Ishikawa (cell line): ENCODE measurements around the gene TBC1D22B.

Experiments
- CEBPB ChIP-seq: IDR thresholded peaks from 2 replicates; pipeline ENCODE4 v1.6.1; 2012
- CREB1 ChIP-seq: IDR thresholded peaks from 2 replicates; pipeline ENCODE4 v1.6.1; 2012; ENCODE audit warnings: low read depth
- EGR1 ChIP-seq: IDR thresholded peaks from 2 replicates; pipeline ENCODE4 v1.6.1; 2012
- EP300 ChIP-seq: IDR thresholded peaks from 2 replicates; pipeline ENCODE4 v1.6.1; 2012; ENCODE audit warnings: borderline replicate concordance
- FOXM1 ChIP-seq: IDR thresholded peaks from 2 replicates; pipeline ENCODE4 v1.6.1; 2012; ENCODE audit warnings: low read depth, borderline replicate concordance
- MAX ChIP-seq: IDR thresholded peaks from 2 replicates; pipeline ENCODE4 v1.6.1; 2012
- NFIC ChIP-seq: IDR thresholded peaks from 2 replicates; pipeline ENCODE4 v1.6.1; 2012
- RAD21 ChIP-seq: IDR thresholded peaks from 2 replicates; pipeline ENCODE4 v1.6.1; 2012; ENCODE audit warnings: low read depth
- REST ChIP-seq: IDR thresholded peaks from 2 replicates; pipeline ENCODE4 v1.6.1; 2012; ENCODE audit warnings: low read depth, mild to moderate bottlenecking
- TAF1 ChIP-seq: IDR thresholded peaks from 2 replicates; pipeline ENCODE4 v1.6.1; 2012; ENCODE audit warnings: low read depth, mild to moderate bottlenecking
- TCF12 ChIP-seq: IDR thresholded peaks from 2 replicates; pipeline ENCODE4 v1.6.1; 2012; ENCODE audit warnings: low read depth
- TEAD4 ChIP-seq: IDR thresholded peaks from 2 replicates; pipeline ENCODE4 v1.6.1; 2012
- USF1 ChIP-seq: IDR thresholded peaks from 2 replicates; pipeline ENCODE4 v1.6.1; 2012
- YY1 ChIP-seq: IDR thresholded peaks from 2 replicates; pipeline ENCODE4 v1.6.1; 2012; ENCODE audit warnings: low read depth
- ZBTB7A ChIP-seq: IDR thresholded peaks from 2 replicates; pipeline ENCODE4 v1.6.1; 2012; ENCODE audit warnings: low read depth

Gene TBC1D22B

GRCh38 chr6:37254881-37255280, 2.7 kb upstream of the TBC1D22B start:
- TF ChIP-seq EP300, result no peak
- no peak for TF ChIP-seq CREB1
- no peak for TF ChIP-seq MAX
- TF ChIP-seq YY1, result no peak
- no peak for TF ChIP-seq RAD21
- TF ChIP-seq ZBTB7A, result no peak
- no peak for TF ChIP-seq CEBPB
- TF ChIP-seq REST, result no peak
- no peak for TF ChIP-seq NFIC
- no peak for TF ChIP-seq TEAD4

- no peak for TF ChIP-seq CEBPB
- no peak for TF ChIP-seq EGR1
- no peak for TF ChIP-seq CREB1
- no peak for TF ChIP-seq TAF1
- no peak for TF ChIP-seq NFIC
- no peak for TF ChIP-seq USF1
- TF ChIP-seq YY1, result no peak
- TF ChIP-seq EP300, result no peak
- no peak for TF ChIP-seq RAD21
- no peak for TF ChIP-seq ZBTB7A
- no peak for TF ChIP-seq REST
- TF ChIP-seq TEAD4, result no peak
- TF ChIP-seq MAX, result no peak
Measured at GRCh38 chr6:37256692-37257319, 766 bp upstream of the TBC1D22B start.

- TF ChIP-seq CEBPB (no peak), USF1 (no peak), EGR1 (no peak), CREB1 (no peak), TAF1 (no peak), TCF12 (no peak), RAD21 (no peak), YY1 (no peak)
Measured at GRCh38 chr6:37257320-37257633, 295 bp upstream of the TBC1D22B start.

GRCh38 chr6:37258405-37259105, 983 bp downstream of the TBC1D22B start:
- no peak for TF ChIP-seq FOXM1
- no peak for TF ChIP-seq RAD21
- no peak for TF ChIP-seq EGR1
- TF ChIP-seq YY1, result no peak
- no peak for TF ChIP-seq TAF1
- TF ChIP-seq TCF12, result no peak
- TF ChIP-seq NFIC, result no peak
- TF ChIP-seq REST, result no peak
- TF ChIP-seq TEAD4, result no peak
- no peak for TF ChIP-seq EP300
- no peak for TF ChIP-seq MAX
- TF ChIP-seq CREB1, result no peak
- no peak for TF ChIP-seq CEBPB
- TF ChIP-seq ZBTB7A, result no peak
- TF ChIP-seq USF1, result no peak
